Neural progenitor cell (in vitro differentiated cells): ENCODE results near the gene ABCB6. TPM values are rescaled to one million over a fixed set of nuclear protein-coding genes. Genes with fewer than 3 reads are reported as not detected.

Experiments used
- DNase-seq: peaks from one replicate; pipeline ENCODE4 v3.0.0-alpha.2; 2016; ENCODE audit warnings: low spot score
- H2AFZ ChIP-seq: fragments of 200-600 bp; sonication (generic); replicated peaks from 2 replicates; pipeline ENCODE4 v1.6.1; 2016; ENCODE audit warnings: antibody characterized with exemption
- H3F3A ChIP-seq: fragments of 200-600 bp; sonication (generic); 2 replicates; pipeline ENCODE4 v1.6.1; 2016; ENCODE audit warnings: antibody characterized with exemption, low read depth
- H3K27ac ChIP-seq: fragments of 200-600 bp; sonication (generic); 2 replicates; pipeline ENCODE4 v1.5.1; 2016; ENCODE audit warnings: mild to moderate bottlenecking
- H3K27me3 ChIP-seq: fragments of 200-600 bp; sonication (generic); 2 replicates; pipeline ENCODE4 v1.6.1; 2016; ENCODE audit warnings: mild to moderate bottlenecking, moderate library complexity
- H3K36me3 ChIP-seq: fragments of 200-600 bp; sonication (generic); 2 replicates; pipeline ENCODE4 v1.5.1; 2016
- H3K4me1 ChIP-seq: fragments of 200-600 bp; sonication (generic); 2 replicates; pipeline ENCODE4 v1.6.1; 2016; ENCODE audit warnings: mixed run types
- H3K4me2 ChIP-seq: fragments of 200-600 bp; sonication (generic); 2 replicates; pipeline ENCODE4 v1.6.1; 2016
- H3K4me3 ChIP-seq: fragments of 200-600 bp; sonication (generic); 2 replicates; pipeline ENCODE4 v1.5.1; 2016
- H3K79me2 ChIP-seq: fragments of 200-600 bp; sonication (generic); 2 replicates; pipeline ENCODE4 v1.6.1; 2016; ENCODE audit warnings: low read depth
- H3K9ac ChIP-seq: fragments of 200-600 bp; sonication (generic); 2 replicates; pipeline ENCODE4 v1.6.1; 2016
- H3K9me3 ChIP-seq: fragments of 200-600 bp; sonication (generic); 2 replicates; pipeline ENCODE4 v1.5.1; 2016; ENCODE audit warnings: low read depth
- H4K20me1 ChIP-seq: fragments of 200-600 bp; sonication (generic); 2 replicates; pipeline ENCODE4 v1.6.1; 2016; ENCODE audit warnings: low read depth
- H3K27ac Mint-ChIP-seq: 3 replicates; pipeline ENCODE4 v1.8.0; 2021; ENCODE audit warnings: mixed read lengths
- H3K27me3 Mint-ChIP-seq: 2 replicates; pipeline ENCODE4 v1.8.0; 2022; ENCODE audit warnings: low read depth, mild to moderate bottlenecking, inconsistent platforms, moderate library complexity, mixed read lengths; ENCODE audit not compliant: insufficient read depth
- H3K36me3 Mint-ChIP-seq: 3 replicates; pipeline ENCODE4 v1.8.0; 2021; ENCODE audit warnings: mixed read lengths
- H3K4me1 Mint-ChIP-seq: 3 replicates; pipeline ENCODE4 v1.8.0; 2021; ENCODE audit warnings: mixed read lengths
- H3K4me3 Mint-ChIP-seq: 3 replicates; pipeline ENCODE4 v1.8.0; 2021; ENCODE audit warnings: mild to moderate bottlenecking, moderate library complexity, mixed read lengths
- H3K9me3 Mint-ChIP-seq: 3 replicates; pipeline ENCODE4 v1.8.0; 2020; ENCODE audit warnings: mixed read lengths
- EZH2 ChIP-seq: fragments of 200-600 bp; sonication (generic); IDR thresholded peaks from 2 replicates; pipeline ENCODE4 v1.6.1; 2017; ENCODE audit warnings: antibody characterized with exemption, mild to moderate bottlenecking, moderate library complexity
- EZH2phosphoT487 ChIP-seq: fragments of 200-600 bp; sonication (generic); IDR thresholded peaks from 2 replicates; pipeline ENCODE4 v1.6.1; 2017; ENCODE audit warnings: antibody characterized with exemption
- total RNA-seq: library from RNA; depleted of rRNA; stranded (reverse); fragments of >200 nt; gene quantifications from 2 replicates; pipeline ENCODE4 v1.2.3, GENCODE V29; 2015; ENCODE audit warnings: low replicate concordance
- TF ChIP-seq, protein P1 (sequence below): fragments of 200-600 bp; sonication (generic); IDR thresholded peaks from 2 replicates; pipeline ENCODE4 v1.5.1; 2017; ENCODE audit warnings: antibody characterized with exemption, mild to moderate bottlenecking

Gene ABCB6
- total RNA-seq, 1 donor from 2014 or later, result 14.3 TPM

DNA sequence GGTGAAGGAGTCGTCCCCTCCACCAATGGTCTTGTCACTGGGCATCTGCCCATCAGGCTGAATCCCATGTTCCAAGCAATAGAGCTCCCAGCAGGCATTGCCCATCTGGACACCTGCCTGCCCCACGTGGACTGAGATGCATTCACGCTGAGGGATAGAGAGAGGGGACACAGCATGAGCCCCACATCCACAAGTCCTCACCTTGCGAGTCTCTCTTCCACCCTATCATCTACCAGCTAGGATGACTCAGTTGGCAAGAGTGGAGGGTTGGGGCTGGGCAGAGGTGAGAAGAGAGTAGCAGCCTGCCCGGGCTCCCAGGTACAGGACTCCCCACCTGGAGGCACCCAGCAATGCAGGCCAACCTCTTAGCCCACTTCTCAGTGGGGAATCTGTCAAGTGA lies 33.3 kb upstream of the ABCB6 start:
- H2AFZ ChIP-seq, result no peak overlapping the region
- peaks cover 13% of the 10 kb centered on the region for H3K4me1 Mint-ChIP-seq
- TF ChIP-seq EZH2phosphoT487 (no peak), EZH2 (no peak)
- TF ChIP-seq, protein P1, sequence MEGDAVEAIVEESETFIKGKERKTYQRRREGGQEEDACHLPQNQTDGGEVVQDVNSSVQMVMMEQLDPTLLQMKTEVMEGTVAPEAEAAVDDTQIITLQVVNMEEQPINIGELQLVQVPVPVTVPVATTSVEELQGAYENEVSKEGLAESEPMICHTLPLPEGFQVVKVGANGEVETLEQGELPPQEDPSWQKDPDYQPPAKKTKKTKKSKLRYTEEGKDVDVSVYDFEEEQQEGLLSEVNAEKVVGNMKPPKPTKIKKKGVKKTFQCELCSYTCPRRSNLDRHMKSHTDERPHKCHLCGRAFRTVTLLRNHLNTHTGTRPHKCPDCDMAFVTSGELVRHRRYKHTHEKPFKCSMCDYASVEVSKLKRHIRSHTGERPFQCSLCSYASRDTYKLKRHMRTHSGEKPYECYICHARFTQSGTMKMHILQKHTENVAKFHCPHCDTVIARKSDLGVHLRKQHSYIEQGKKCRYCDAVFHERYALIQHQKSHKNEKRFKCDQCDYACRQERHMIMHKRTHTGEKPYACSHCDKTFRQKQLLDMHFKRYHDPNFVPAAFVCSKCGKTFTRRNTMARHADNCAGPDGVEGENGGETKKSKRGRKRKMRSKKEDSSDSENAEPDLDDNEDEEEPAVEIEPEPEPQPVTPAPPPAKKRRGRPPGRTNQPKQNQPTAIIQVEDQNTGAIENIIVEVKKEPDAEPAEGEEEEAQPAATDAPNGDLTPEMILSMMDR, result no peak
- H3K4me3 Mint-ChIP-seq, result no peak overlapping the region
- peaks cover 3% of the 10 kb centered on the region for H3F3A ChIP-seq
- H3K9ac ChIP-seq, result no peak overlapping the region
- no peak overlapping the region for H3K4me3 ChIP-seq
- H3K79me2 ChIP-seq, result no peaks in the 10 kb centered on the region
- H3K36me3 ChIP-seq, result no peaks in the 10 kb centered on the region
- H3K4me2 ChIP-seq, result no peak overlapping the region
- no peak overlapping the region for H3K27ac ChIP-seq
- peaks cover 12% of the 10 kb centered on the region for H4K20me1 ChIP-seq
- H3K9me3 ChIP-seq, result no peaks in the 10 kb centered on the region
- H3K9me3 Mint-ChIP-seq, result no peaks in the 10 kb centered on the region
- H3K27ac Mint-ChIP-seq, result no peak overlapping the region
- H3K27me3 Mint-ChIP-seq, result peaks cover 56% of the 10 kb centered on the region
- H3K4me1 ChIP-seq, result peaks cover 7% of the 10 kb centered on the region
- no peaks in the 10 kb centered on the region for H3K36me3 Mint-ChIP-seq
- H3K27me3 ChIP-seq, result peaks cover 62% of the 10 kb centered on the region
- no peak for DNase-seq

DNA sequence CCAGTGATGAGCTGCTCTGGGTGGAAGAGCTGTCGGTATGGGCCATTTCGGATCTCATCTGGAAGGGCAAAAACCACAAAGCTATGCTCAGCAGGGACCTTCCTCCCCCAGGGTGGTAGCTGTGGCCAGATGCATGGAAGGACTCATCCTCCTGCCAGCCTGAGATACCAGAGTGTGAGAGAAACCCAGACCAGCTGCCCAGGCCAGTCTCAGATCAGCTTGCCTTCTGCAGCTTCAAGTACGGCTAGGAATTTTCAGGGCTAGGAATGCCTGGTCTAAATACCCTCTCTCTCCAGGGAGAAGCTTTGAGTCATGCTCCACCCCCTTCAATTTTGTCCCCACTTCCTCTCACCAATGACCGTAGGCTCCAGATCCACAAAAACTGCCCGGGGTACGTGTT lies 32.9 kb upstream of the ABCB6 start:
- H3F3A ChIP-seq, result peaks cover 3% of the 10 kb centered on the region
- H2AFZ ChIP-seq, result no peak overlapping the region
- Mint-ChIP-seq H3K27me3 (peaks cover 55% of the 10 kb centered on the region), H3K4me3 (no peak overlapping the region), H3K4me1 (peaks cover 13% of the 10 kb centered on the region), H3K36me3 (peaks cover 2% of the 10 kb centered on the region), H3K9me3 (no peaks in the 10 kb centered on the region), H3K27ac (no peak overlapping the region)
- peaks cover 7% of the 10 kb centered on the region for H3K4me1 ChIP-seq
- TF ChIP-seq, protein P1, result no peak
- no peak for TF ChIP-seq EZH2
- no peak for TF ChIP-seq EZH2phosphoT487
- H3K27ac ChIP-seq, result no peak overlapping the region
- H3K4me3 ChIP-seq, result no peak overlapping the region
- H4K20me1 ChIP-seq, result peaks cover 12% of the 10 kb centered on the region
- peaks cover 58% of the 10 kb centered on the region for H3K27me3 ChIP-seq
- H3K36me3 ChIP-seq, result no peaks in the 10 kb centered on the region
- H3K79me2 ChIP-seq, result no peaks in the 10 kb centered on the region
- H3K9ac ChIP-seq, result no peak overlapping the region
- no peak overlapping the region for H3K4me2 ChIP-seq
- no peak for DNase-seq
- H3K9me3 ChIP-seq, result no peaks in the 10 kb centered on the region

DNA sequence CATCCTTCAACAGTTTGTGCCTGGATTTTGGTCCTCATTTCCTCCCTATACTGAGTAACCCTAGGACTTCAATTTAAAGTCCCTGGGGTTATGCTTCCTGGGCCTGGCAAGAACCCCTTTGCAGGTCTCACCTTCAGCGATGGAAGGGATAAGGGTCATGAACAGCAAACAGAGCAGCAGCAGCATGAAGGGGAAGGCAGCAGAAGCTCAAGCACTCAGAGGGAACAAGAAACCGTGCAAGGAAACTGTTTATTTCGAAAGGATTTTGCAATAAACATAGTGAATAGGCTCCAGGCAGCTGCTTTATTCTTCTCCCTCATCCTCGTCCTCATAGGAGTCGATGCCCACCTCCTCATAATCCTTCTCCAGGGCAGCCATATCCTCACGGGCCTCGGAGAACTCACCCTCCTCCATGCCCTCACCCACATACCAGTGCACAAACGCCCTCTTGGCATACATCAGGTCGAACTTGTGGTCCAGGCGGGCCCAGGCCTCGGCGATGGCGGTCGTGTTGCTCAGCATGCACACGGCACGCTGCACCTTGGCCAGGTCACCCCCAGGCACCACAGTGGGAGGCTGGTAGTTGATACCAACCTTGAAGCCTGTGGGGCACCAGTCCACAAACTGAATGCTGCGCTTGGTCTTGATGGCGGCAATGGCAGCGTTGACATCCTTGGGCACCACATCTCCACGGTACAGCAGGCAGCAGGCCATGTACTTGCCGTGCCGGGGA lies 31.5 kb upstream of the ABCB6 start:
- DNase-seq, result no peak
- Histone ChIP-seq H2AFZ (no peak overlapping the region), H3K36me3 (no peaks in the 10 kb centered on the region), H3K4me1 (peaks cover 7% of the 10 kb centered on the region), H4K20me1 (peaks cover 12% of the 10 kb centered on the region), H3K27me3 (peaks cover 44% of the 10 kb centered on the region), H3K4me3 (no peak overlapping the region), H3K9ac (no peak overlapping the region), H3K4me2 (no peak overlapping the region), H3K27ac (no peak overlapping the region), H3K79me2 (peaks cover 11% of the 10 kb centered on the region), H3K9me3 (no peaks in the 10 kb centered on the region), H3F3A (peaks cover 3% of the 10 kb centered on the region)
- Mint-ChIP-seq H3K36me3 (peaks cover 2% of the 10 kb centered on the region), H3K27me3 (peaks cover 43% of the 10 kb centered on the region), H3K9me3 (no peaks in the 10 kb centered on the region), H3K4me1 (peaks cover 20% of the 10 kb centered on the region), H3K4me3 (no peak overlapping the region), H3K27ac (no peak overlapping the region)
- TF ChIP-seq, protein P1, result no peak
- TF ChIP-seq EZH2phosphoT487 (no peak), EZH2 (no peak)
